HUDEP-2 (cell line): ENCODE data around the gene RINT1.

Experiments
- DNase-seq, 76 experiments: peaks; one replicate each; lab custom pipeline; 2025; ENCODE audit not compliant: unreplicated experiment in 76 of 76; lab: John Stamatoyannopoulos, UW

The RINT1 gene

GRCh38 chr7:105530546-105530945 is 1.5 kb upstream of the RINT1 start:
- no peak for DNase-seq

GRCh38 chr7:105532709-105533460 is 884 bp downstream of the RINT1 start:
- DNase-seq: peak in 2 of 76 experiments; percentile 7 to 23

GRCh38 chr7:105538339-105538738 is 6.3 kb downstream of the RINT1 start:
- DNase-seq: peak in 1 of 76 experiments; percentile 3

- no peak for DNase-seq
Measured at GRCh38 chr7:105559926-105560325, 27.9 kb downstream of the RINT1 start.

GRCh38 chr7:105565190-105565589 is 33.2 kb downstream of the RINT1 start:
- no peak for DNase-seq

- DNase-seq: no peak
Measured at GRCh38 chr7:105567024-105567423, 35.0 kb downstream of the RINT1 start.

- no peak for DNase-seq
Measured at GRCh38 chr7:105567821-105568220, 35.8 kb downstream of the RINT1 start.

- no peak for DNase-seq
Measured at GRCh38 chr7:105571891-105572290, 39.9 kb downstream of the RINT1 start.

- no peak for DNase-seq
Measured at GRCh38 chr7:105577251-105577650, 45.2 kb downstream of the RINT1 start.

GRCh38 chr7:105578496-105578895 is 46.5 kb downstream of the RINT1 start:
- no peak for DNase-seq

GRCh38 chr7:105580022-105580740 is 48.2 kb downstream of the RINT1 start:
- no peak for DNase-seq

- DNase-seq: peak in 4 of 76 experiments; percentile 3 to 20 (median 9)
Measured at GRCh38 chr7:105581066-105581811, 49.2 kb downstream of the RINT1 start, which contains the start of gene EFCAB10. Gene EFCAB10, minus strand, starts transcription at chr7:105581493. Its CDS starts 30 bp downstream, at chr7:105581463.

- no peak for DNase-seq
Measured at GRCh38 chr7:105583061-105583460, 51.1 kb downstream of the RINT1 start.

- DNase-seq: no peak
Measured at GRCh38 chr7:105584165-105584564, 52.2 kb downstream of the RINT1 start.

- no peak for DNase-seq
Measured at GRCh38 chr7:105585850-105586500, 54.0 kb downstream of the RINT1 start.

- DNase-seq: no peak
Measured at GRCh38 chr7:105587909-105588635, 56.1 kb downstream of the RINT1 start.

GRCh38 chr7:105589356-105590077 is 57.5 kb downstream of the RINT1 start:
- DNase-seq: peak in 48 of 76 experiments; percentile 3 to 75 (median 24)

- no peak for DNase-seq
Measured at GRCh38 chr7:105590793-105591192, 58.8 kb downstream of the RINT1 start.

- no peak for DNase-seq
Measured at GRCh38 chr7:105591522-105591921, 59.5 kb downstream of the RINT1 start.
